Effector memory CD4-positive, alpha-beta T cell (primary cell): Measurements from ENCODE around the gene FNBP1.
"Not testable (repeated sequence)": the region's sequence is repeated elsewhere in the genome, so short reads cannot be mapped to it uniquely, and the experiment has no call there.

Experiments used
- DNase-seq, 3 donors: peaks; one replicate each; pipeline ENCODE4 v3.0.0-alpha.2; 2020
- H3K27ac ChIP-seq: 2 replicates; pipeline ENCODE4 v1.7.0; 2013; ENCODE audit warnings: mild to moderate bottlenecking, low read length, moderate library complexity; ENCODE audit not compliant: insufficient read depth, poor library complexity, severe bottlenecking
- H3K27me3 ChIP-seq: replicated peaks from 2 replicates; pipeline ENCODE4 v1.7.0; 2013; ENCODE audit warnings: mild to moderate bottlenecking, low read length; ENCODE audit not compliant: insufficient read depth, control insufficient read depth, poor library complexity, severe bottlenecking
- H3K36me3 ChIP-seq: 2 replicates; pipeline ENCODE4 v1.7.0; 2013; ENCODE audit warnings: mild to moderate bottlenecking, low read length, moderate library complexity; ENCODE audit not compliant: control insufficient read depth, insufficient read depth
- H3K4me1 ChIP-seq: 2 replicates; pipeline ENCODE4 v1.7.0; 2013; ENCODE audit warnings: low read length, mild to moderate bottlenecking; ENCODE audit not compliant: control insufficient read depth, insufficient read depth, poor library complexity, severe bottlenecking
- H3K4me3 ChIP-seq: 2 replicates; pipeline ENCODE4 v1.7.0; 2013; ENCODE audit warnings: low read length, low read depth, mild to moderate bottlenecking; ENCODE audit not compliant: insufficient read depth, poor library complexity, severe bottlenecking
- H3K9me3 ChIP-seq: 2 replicates; pipeline ENCODE4 v1.7.0; 2013; ENCODE audit warnings: mild to moderate bottlenecking, low read length, moderate library complexity; ENCODE audit not compliant: control insufficient read depth

The FNBP1 gene

GRCh38 chr9:129895376-129896268 lies 147.4 kb downstream of the FNBP1 start:
- Histone ChIP-seq H3K27ac (peak overlapping the region; percentile 99), H3K36me3 (peaks cover 32% of the 10 kb centered on the region), H3K4me1 (peaks cover 58% of the 10 kb centered on the region), H3K4me3 (no peak overlapping the region), H3K27me3 (no peaks in the 10 kb centered on the region), H3K9me3 (no peaks in the 10 kb centered on the region)
- peak; percentile 39 to 59 (median 44) for DNase-seq

- peaks cover 19% of the 10 kb centered on the region for H3K36me3 ChIP-seq
- no peaks in the 10 kb centered on the region for H3K9me3 ChIP-seq
- DNase-seq, result peak; percentile 29 to 33 (median 29)
- H3K27me3 ChIP-seq, result no peaks in the 10 kb centered on the region
- H3K27ac ChIP-seq, result peak overlapping the region; percentile 99
- H3K4me3 ChIP-seq, result no peak overlapping the region
- H3K4me1 ChIP-seq, result peaks cover 67% of the 10 kb centered on the region
Measured at GRCh38 chr9:129894120-129894823, 148.7 kb downstream of the FNBP1 start.

DNA sequence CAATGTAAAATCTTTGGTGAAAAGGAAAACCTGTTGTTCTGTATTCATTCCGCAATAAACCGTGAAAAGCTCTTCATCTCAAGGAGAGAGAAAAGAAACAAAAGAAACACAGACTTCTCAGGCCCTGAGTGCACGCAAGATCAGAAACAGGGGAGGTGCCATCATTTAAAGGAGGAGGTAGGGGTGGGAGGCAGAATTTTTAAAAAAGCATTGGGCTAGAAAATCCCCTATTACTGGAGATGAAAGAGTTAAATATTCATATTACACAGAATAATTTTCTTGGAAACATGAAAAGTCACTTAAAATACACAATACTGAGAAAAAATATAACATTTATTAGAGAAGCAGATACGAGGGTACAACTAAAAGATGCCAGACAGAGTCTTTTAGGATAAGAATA lies 151.4 kb downstream of the FNBP1 start:
- H3K4me1 ChIP-seq, result peaks cover 84% of the 10 kb centered on the region
- peak overlapping the region; percentile 99 for H3K27ac ChIP-seq
- DNase-seq, result no peak
- H3K9me3 ChIP-seq, result no peaks in the 10 kb centered on the region
- peak overlapping the region; percentile 35 for H3K4me3 ChIP-seq
- H3K36me3 ChIP-seq, result peaks cover 4% of the 10 kb centered on the region
- no peaks in the 10 kb centered on the region for H3K27me3 ChIP-seq

GRCh38 chr9:129890718-129891299 lies 152.2 kb downstream of the FNBP1 start:
- Histone ChIP-seq H3K4me3 (peak overlapping the region; percentile 46), H3K27ac (peak overlapping the region; percentile 99), H3K4me1 (peaks cover 85% of the 10 kb centered on the region)
- H3K9me3 ChIP-seq, H3K27me3 ChIP-seq, H3K36me3 ChIP-seq, DNase-seq: not testable (repeated sequence)

DNA sequence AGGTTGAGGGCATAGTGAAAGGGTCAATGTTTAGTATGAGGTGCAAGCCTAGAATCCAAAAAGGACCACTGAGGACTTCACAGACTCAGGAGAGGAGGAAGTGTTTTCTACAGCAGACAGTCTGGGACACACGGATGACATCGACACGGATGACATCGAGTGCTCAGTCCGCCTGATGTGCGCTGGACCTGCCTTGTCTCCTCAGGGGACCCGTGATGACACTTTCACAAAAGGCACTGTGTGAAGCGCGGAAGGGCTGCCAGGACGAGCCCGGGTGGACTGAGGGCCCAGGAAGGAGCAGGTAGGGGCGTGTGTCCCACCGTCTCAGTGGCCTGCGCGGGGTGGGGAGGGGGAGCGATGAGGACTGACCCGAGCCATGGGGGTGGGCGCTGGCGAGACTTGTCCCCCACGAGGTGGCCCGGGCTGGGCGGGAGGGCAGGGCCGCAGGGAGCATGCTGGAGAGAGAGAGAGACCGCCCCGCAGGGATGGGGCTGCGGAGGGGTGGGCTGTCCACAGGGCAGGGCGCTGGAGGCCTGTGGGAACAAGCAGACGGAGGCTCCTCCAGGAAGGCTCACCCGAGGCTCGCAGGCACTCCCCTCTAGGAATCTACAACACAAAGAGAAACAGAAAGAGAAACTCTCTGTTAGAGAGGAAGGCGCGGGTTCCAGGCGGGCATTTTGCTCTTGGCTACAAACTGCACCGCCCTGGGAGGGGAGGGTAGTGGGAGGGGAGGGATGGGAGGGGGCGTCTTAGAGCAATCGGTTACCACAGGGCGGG lies 152.9 kb downstream of the FNBP1 start:
- H3K9me3 ChIP-seq, result no peaks in the 10 kb centered on the region
- peaks cover 3% of the 10 kb centered on the region for H3K36me3 ChIP-seq
- DNase-seq, result peak in 2 of 3 donors; percentile 51 to 57
- H3K4me1 ChIP-seq, result peaks cover 85% of the 10 kb centered on the region
- H3K27me3 ChIP-seq, result no peaks in the 10 kb centered on the region
- peak overlapping the region; percentile 46 for H3K4me3 ChIP-seq
- peak overlapping the region; percentile 99 for H3K27ac ChIP-seq

GRCh38 chr9:129889122-129889940 lies 153.7 kb downstream of the FNBP1 start:
- Histone ChIP-seq H3K36me3 (no peaks in the 10 kb centered on the region), H3K9me3 (no peaks in the 10 kb centered on the region), H3K4me3 (peak overlapping the region; percentile 46), H3K4me1 (peaks cover 83% of the 10 kb centered on the region), H3K27ac (peak overlapping the region; percentile 99), H3K27me3 (no peaks in the 10 kb centered on the region)
- peak in 2 of 3 donors; percentile 31 to 54 for DNase-seq

DNA sequence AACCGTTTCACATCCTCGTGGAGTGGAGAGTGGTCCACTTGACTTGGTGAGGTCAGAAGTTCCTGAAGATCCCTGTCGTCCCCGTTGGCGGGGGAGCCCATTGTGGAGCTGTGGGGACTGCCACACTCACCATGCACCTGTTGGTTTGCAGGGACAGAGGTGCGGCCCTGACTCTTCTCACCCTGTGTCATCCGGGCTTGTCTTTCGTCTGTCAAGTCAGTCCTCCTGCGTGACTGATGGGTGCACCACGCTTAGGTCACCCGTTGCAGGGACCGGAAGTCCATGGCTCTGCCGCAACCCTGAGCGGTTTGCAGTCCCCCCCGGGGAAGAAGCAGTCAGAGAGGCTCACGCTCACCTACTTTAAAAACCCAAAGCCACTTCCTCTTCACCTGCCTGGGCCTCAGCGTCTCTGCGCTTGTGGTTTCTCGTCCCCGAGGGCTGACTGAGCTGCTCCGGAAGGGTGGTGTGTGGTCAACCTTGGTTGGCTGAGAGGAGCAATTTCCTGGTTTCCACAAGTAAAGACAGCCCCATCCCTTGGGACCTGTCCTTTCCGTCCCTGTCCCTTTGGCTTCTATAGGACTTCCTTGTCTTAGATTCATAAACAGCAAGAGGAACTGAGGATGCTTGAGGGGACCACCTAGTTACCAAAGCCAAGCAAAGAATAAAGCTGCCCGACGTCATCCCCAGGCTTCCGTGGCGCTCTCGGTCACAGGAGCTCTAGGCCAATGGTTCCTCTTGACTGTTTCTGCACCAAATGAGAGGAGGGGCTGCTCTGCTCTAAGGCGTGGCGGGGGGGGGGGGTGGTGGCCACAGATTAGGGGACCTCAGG lies 154.5 kb downstream of the FNBP1 start:
- Histone ChIP-seq H3K9me3 (no peaks in the 10 kb centered on the region), H3K27ac (peak overlapping the region; percentile 99), H3K4me3 (peak overlapping the region; percentile 46), H3K4me1 (peaks cover 84% of the 10 kb centered on the region), H3K36me3 (no peaks in the 10 kb centered on the region), H3K27me3 (no peaks in the 10 kb centered on the region)
- peak; percentile 86 to 94 (median 94) for DNase-seq

DNA sequence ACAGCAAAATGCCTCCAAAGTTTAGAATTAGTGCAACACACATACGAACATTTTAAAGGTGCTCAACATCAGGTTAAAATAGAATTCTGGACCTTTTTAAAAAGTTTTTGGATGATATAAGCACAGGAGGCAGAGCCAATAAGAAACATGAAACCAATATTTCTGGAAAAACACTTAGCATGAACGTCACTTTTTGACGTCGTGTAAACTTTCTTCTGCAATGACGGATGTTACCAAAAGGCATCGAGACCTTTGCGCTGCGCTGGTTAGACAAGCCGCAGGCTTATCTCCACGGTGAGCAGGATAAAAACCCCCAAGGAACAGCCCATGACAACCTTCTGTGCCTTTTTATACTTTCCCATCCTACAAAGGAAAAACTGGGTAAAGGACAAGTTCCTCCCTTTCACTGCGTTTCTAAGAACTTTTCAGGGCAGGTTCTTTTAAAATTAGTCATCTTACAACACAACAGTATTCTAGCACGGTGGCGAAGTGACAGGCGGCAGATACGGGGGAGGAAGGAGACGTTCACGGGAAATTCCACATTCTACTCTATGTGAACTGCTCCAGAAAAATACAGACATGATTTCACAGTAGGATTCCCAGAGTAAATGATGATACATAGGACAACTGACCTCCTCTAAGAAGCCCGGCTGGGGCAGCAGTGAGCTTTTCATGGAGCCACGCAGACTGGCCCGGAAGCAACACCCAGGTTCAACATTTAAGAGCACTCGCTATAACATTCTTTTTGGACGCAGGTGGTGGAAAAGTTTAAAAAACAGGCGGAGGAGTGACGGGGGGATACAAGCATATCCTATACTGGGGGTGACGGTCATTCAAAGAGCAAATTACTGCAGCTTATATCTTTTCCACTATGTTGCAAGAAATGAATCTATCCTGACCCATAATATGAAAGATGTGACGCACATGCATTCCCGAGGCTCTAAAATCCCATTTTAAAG lies 155.4 kb downstream of the FNBP1 start:
- no peaks in the 10 kb centered on the region for H3K36me3 ChIP-seq
- H3K4me3 ChIP-seq, result peak overlapping the region; percentile 46
- no peaks in the 10 kb centered on the region for H3K9me3 ChIP-seq
- H3K27me3 ChIP-seq, result no peaks in the 10 kb centered on the region
- DNase-seq, result peak; percentile 69 to 72 (median 71)
- peak overlapping the region; percentile 99 for H3K27ac ChIP-seq
- H3K4me1 ChIP-seq, result peaks cover 78% of the 10 kb centered on the region
